Activated gamma-delta T cell treated with Interleukin-2 at 50 U/mL for 16 hours (primary cell): ENCODE results near the gene CPNE4.
"Not testable (repeated sequence)": the region's sequence is repeated elsewhere in the genome, so short reads cannot be mapped to it uniquely, and the experiment has no call there.

Source experiments
- DNase-seq: peaks from one replicate; pipeline ENCODE4 v3.0.0-alpha.2; 2020

Gene CPNE4

GRCh38 chr3:132034486-132035464, at the start of gene CPNE4:
Gene CPNE4 (minus strand): TSS chr3:132035014.
- peak; percentile 17 for DNase-seq

- no peak for DNase-seq
Measured at GRCh38 chr3:132083583-132084279, 48.9 kb upstream of the CPNE4 start.

- no peak for DNase-seq
Measured at GRCh38 chr3:132083159-132083558, 48.3 kb upstream of the CPNE4 start.

- DNase-seq, result no peak
Measured at GRCh38 chr3:132079147-132079546, 44.3 kb upstream of the CPNE4 start.

GRCh38 chr3:132073771-132074170, 39.0 kb upstream of the CPNE4 start:
- no peak for DNase-seq

GRCh38 chr3:132071043-132071442, 36.2 kb upstream of the CPNE4 start:
- DNase-seq, result no peak

GRCh38 chr3:132064114-132064513, 29.3 kb upstream of the CPNE4 start:
- no peak for DNase-seq

GRCh38 chr3:132062535-132062934, 27.7 kb upstream of the CPNE4 start:
- DNase-seq, result no peak

GRCh38 chr3:132055872-132056271, 21.1 kb upstream of the CPNE4 start:
- DNase-seq, result no peak

- DNase-seq, result no peak
Measured at GRCh38 chr3:132047209-132047608, 12.4 kb upstream of the CPNE4 start.

GRCh38 chr3:132044874-132045273, 10.1 kb upstream of the CPNE4 start:
- not testable (repeated sequence) for DNase-seq

GRCh38 chr3:132042681-132043080, 7.9 kb upstream of the CPNE4 start:
- no peak for DNase-seq

GRCh38 chr3:132038198-132038825, 3.5 kb upstream of the CPNE4 start:
- DNase-seq, result no peak

- no peak for DNase-seq
Measured at GRCh38 chr3:132037581-132037980, 2.8 kb upstream of the CPNE4 start.

GRCh38 chr3:132037056-132037455, 2.2 kb upstream of the CPNE4 start:
- no peak for DNase-seq

- DNase-seq, result no peak
Measured at GRCh38 chr3:132034097-132034485, 723 bp downstream of the CPNE4 start.

GRCh38 chr3:132033471-132033870, 1.3 kb downstream of the CPNE4 start:
- no peak for DNase-seq

- DNase-seq, result no peak
Measured at GRCh38 chr3:132032959-132033358, 1.9 kb downstream of the CPNE4 start.

GRCh38 chr3:132029182-132029902, 5.5 kb downstream of the CPNE4 start:
- peak; percentile 8 for DNase-seq

GRCh38 chr3:132022914-132023313, 11.9 kb downstream of the CPNE4 start:
- DNase-seq, result no peak

- no peak for DNase-seq
Measured at GRCh38 chr3:132020058-132020457, 14.8 kb downstream of the CPNE4 start.

GRCh38 chr3:132017137-132017536, 17.7 kb downstream of the CPNE4 start:
- DNase-seq, result no peak
